Activated naive CD4-positive, alpha-beta T cell treated with anti-CD3 and anti-CD28 coated beads, Interleukin-2, amount 10 ng/mL, durations not matched to agents 7 days and 5 days (primary cell): Measurements from ENCODE around the gene MTHFD1L.
"Not testable (repeated sequence)": the region's sequence is repeated elsewhere in the genome, so short reads cannot be mapped to it uniquely, and the experiment has no call there.

Experiments
- CTCF ChIA-PET: fragments of 350-600 bp; sonication (Branson Sonifier 250); formaldehyde crosslinking; loops from one replicate; lab custom pipeline; 2021; ENCODE audit warnings: antibody characterized with exemption; lab: Charles Lee
- DNase-seq: peaks from one replicate; pipeline ENCODE4 v3.0.0-alpha.2; 2020
- H3K27ac Mint-ChIP-seq: one replicate; pipeline ENCODE4 v1.8.0; 2021; ENCODE audit warnings: mild to moderate bottlenecking, moderate library complexity, mixed read lengths
- H3K27me3 Mint-ChIP-seq: one replicate; pipeline ENCODE4 v1.8.0; 2021; ENCODE audit warnings: mild to moderate bottlenecking, mixed read lengths
- H3K36me3 Mint-ChIP-seq: one replicate; pipeline ENCODE4 v1.8.0; 2021; ENCODE audit warnings: mixed read lengths
- H3K4me1 Mint-ChIP-seq: one replicate; pipeline ENCODE4 v1.8.0; 2021; ENCODE audit warnings: mixed read lengths
- H3K4me3 Mint-ChIP-seq: one replicate; pipeline ENCODE4 v1.8.0; 2021; ENCODE audit warnings: mild to moderate bottlenecking, moderate library complexity, mixed read lengths
- H3K9me3 Mint-ChIP-seq: one replicate; pipeline ENCODE4 v1.8.0; 2021; ENCODE audit warnings: mixed read lengths

MTHFD1L gene

GRCh38 chr6:151069641-151070040, 204.1 kb downstream of the MTHFD1L start:
- no peaks in the 10 kb centered on the region for H3K27me3 Mint-ChIP-seq
- peaks cover 14% of the 10 kb centered on the region for H3K36me3 Mint-ChIP-seq
- H3K27ac Mint-ChIP-seq: no peak overlapping the region
- no peak overlapping the region for H3K4me3 Mint-ChIP-seq
- CTCF ChIA-PET: no interaction called here
- no peak for DNase-seq
- no peaks in the 10 kb centered on the region for H3K4me1 Mint-ChIP-seq
- no peaks in the 10 kb centered on the region for H3K9me3 Mint-ChIP-seq

GRCh38 chr6:151070631-151071051, 205.1 kb downstream of the MTHFD1L start:
- Mint-ChIP-seq H3K9me3 (no peaks in the 10 kb centered on the region), H3K36me3 (peaks cover 19% of the 10 kb centered on the region), H3K4me3 (no peak overlapping the region), H3K4me1 (no peaks in the 10 kb centered on the region), H3K27me3 (no peaks in the 10 kb centered on the region), H3K27ac (no peak overlapping the region)
- CTCF ChIA-PET: no interaction called here
- DNase-seq: no peak

- Mint-ChIP-seq H3K36me3 (peaks cover 20% of the 10 kb centered on the region), H3K4me3 (no peak overlapping the region), H3K27me3 (no peaks in the 10 kb centered on the region), H3K4me1 (no peaks in the 10 kb centered on the region), H3K27ac (no peak overlapping the region), H3K9me3 (no peaks in the 10 kb centered on the region)
- no peak for DNase-seq
- CTCF ChIA-PET: no interaction called here
These were observed 205.8 kb downstream of the MTHFD1L start for GRCh38 chr6:151071295-151071694.

GRCh38 chr6:151073146-151073545, 207.6 kb downstream of the MTHFD1L start:
- CTCF ChIA-PET: no interaction called here
- H3K4me1 Mint-ChIP-seq: no peaks in the 10 kb centered on the region

GRCh38 chr6:151073701-151074100, 208.2 kb downstream of the MTHFD1L start:
- H3K27me3 Mint-ChIP-seq: no peaks in the 10 kb centered on the region
- peaks cover 3% of the 10 kb centered on the region for H3K9me3 Mint-ChIP-seq
- no peaks in the 10 kb centered on the region for H3K4me1 Mint-ChIP-seq
- CTCF ChIA-PET: interaction anchor here (0.7 kb wide), 2 partner anchors 10 to 1254 kb away, joined by 4 read pairs; no protein-coding TSS in a partner anchor
- no peak overlapping the region for H3K4me3 Mint-ChIP-seq
- no peak overlapping the region for H3K27ac Mint-ChIP-seq
- peaks cover 23% of the 10 kb centered on the region for H3K36me3 Mint-ChIP-seq
- no peak for DNase-seq

More at GRCh38 chr6:151073146-151073545, 207.6 kb downstream of the MTHFD1L start:
- DNase-seq: no peak
- no peaks in the 10 kb centered on the region for H3K27me3 Mint-ChIP-seq
- H3K4me3 Mint-ChIP-seq: no peak overlapping the region
- no peak overlapping the region for H3K27ac Mint-ChIP-seq
- peaks cover 3% of the 10 kb centered on the region for H3K9me3 Mint-ChIP-seq
- peaks cover 23% of the 10 kb centered on the region for H3K36me3 Mint-ChIP-seq

GRCh38 chr6:151075005-151075404, 209.5 kb downstream of the MTHFD1L start:
- Mint-ChIP-seq H3K4me3 (no peak overlapping the region), H3K36me3 (peaks cover 25% of the 10 kb centered on the region), H3K9me3 (peaks cover 3% of the 10 kb centered on the region), H3K27me3 (no peaks in the 10 kb centered on the region), H3K27ac (no peak overlapping the region), H3K4me1 (no peaks in the 10 kb centered on the region)
- no peak for DNase-seq
- CTCF ChIA-PET: no interaction called here

GRCh38 chr6:151075527-151075926, 210.0 kb downstream of the MTHFD1L start:
- Mint-ChIP-seq H3K27me3 (no peaks in the 10 kb centered on the region), H3K4me1 (no peaks in the 10 kb centered on the region), H3K36me3 (peaks cover 24% of the 10 kb centered on the region), H3K4me3 (no peak overlapping the region), H3K27ac (no peak overlapping the region), H3K9me3 (peaks cover 3% of the 10 kb centered on the region)
- CTCF ChIA-PET: no interaction called here
- DNase-seq: no peak

GRCh38 chr6:151075930-151076555, 210.5 kb downstream of the MTHFD1L start:
- DNase-seq: no peak
- CTCF ChIA-PET: no interaction called here
- H3K36me3 Mint-ChIP-seq: peaks cover 22% of the 10 kb centered on the region
- no peak overlapping the region for H3K27ac Mint-ChIP-seq
- H3K4me3 Mint-ChIP-seq: no peak overlapping the region
- no peaks in the 10 kb centered on the region for H3K27me3 Mint-ChIP-seq
- no peaks in the 10 kb centered on the region for H3K4me1 Mint-ChIP-seq
- peaks cover 3% of the 10 kb centered on the region for H3K9me3 Mint-ChIP-seq

- Mint-ChIP-seq H3K27me3 (no peaks in the 10 kb centered on the region), H3K27ac (no peak overlapping the region), H3K4me1 (no peaks in the 10 kb centered on the region), H3K36me3 (peaks cover 17% of the 10 kb centered on the region), H3K4me3 (no peak overlapping the region), H3K9me3 (peaks cover 3% of the 10 kb centered on the region)
- CTCF ChIA-PET: no interaction called here
- DNase-seq: no peak
These were observed 213.2 kb downstream of the MTHFD1L start for GRCh38 chr6:151078655-151079054.

GRCh38 chr6:151081656-151082055, 216.2 kb downstream of the MTHFD1L start:
- CTCF ChIA-PET: interaction anchor here (0.6 to 0.7 kb wide), 3 partner anchors 19 to 243 kb away, joined by 3 to 4 read pairs (median 3); no protein-coding TSS in a partner anchor
- Mint-ChIP-seq H3K27ac (no peak overlapping the region), H3K4me3 (no peak overlapping the region), H3K36me3 (peaks cover 11% of the 10 kb centered on the region), H3K27me3 (no peaks in the 10 kb centered on the region), H3K4me1 (no peaks in the 10 kb centered on the region), H3K9me3 (peaks cover 3% of the 10 kb centered on the region)
- DNase-seq: no peak

GRCh38 chr6:151082079-151082478, 216.6 kb downstream of the MTHFD1L start:
- CTCF ChIA-PET: interaction anchor here (0.6 to 0.7 kb wide), 2 partner anchors 19 to 190 kb away, joined by 3 read pairs; no protein-coding TSS in a partner anchor
- Mint-ChIP-seq H3K4me1 (no peaks in the 10 kb centered on the region), H3K9me3 (peaks cover under 1% of the 10 kb centered on the region), H3K27me3 (no peaks in the 10 kb centered on the region), H3K4me3 (no peak overlapping the region), H3K36me3 (peaks cover 9% of the 10 kb centered on the region), H3K27ac (no peak overlapping the region)
- DNase-seq: no peak

GRCh38 chr6:151084275-151084674, 218.8 kb downstream of the MTHFD1L start:
- Mint-ChIP-seq H3K27me3 (no peaks in the 10 kb centered on the region), H3K27ac (peak overlapping the region; percentile 26), H3K4me3 (no peak overlapping the region), H3K36me3 (peaks cover 9% of the 10 kb centered on the region), H3K9me3 (no peaks in the 10 kb centered on the region), H3K4me1 (no peaks in the 10 kb centered on the region)
- CTCF ChIA-PET: no interaction called here
- no peak for DNase-seq

- H3K4me3 Mint-ChIP-seq, H3K27me3 Mint-ChIP-seq, H3K9me3 Mint-ChIP-seq, DNase-seq, CTCF ChIA-PET, H3K27ac Mint-ChIP-seq, H3K4me1 Mint-ChIP-seq: not testable (repeated sequence)
- H3K36me3 Mint-ChIP-seq: peaks cover 17% of the 10 kb centered on the region
These were observed 221.6 kb downstream of the MTHFD1L start for GRCh38 chr6:151087055-151087454.

- Mint-ChIP-seq H3K27me3 (no peaks in the 10 kb centered on the region), H3K4me1 (no peaks in the 10 kb centered on the region), H3K27ac (no peak overlapping the region), H3K4me3 (no peak overlapping the region), H3K36me3 (peaks cover 26% of the 10 kb centered on the region), H3K9me3 (peaks cover 2% of the 10 kb centered on the region)
- no peak for DNase-seq
- CTCF ChIA-PET: no interaction called here
These were observed 222.5 kb downstream of the MTHFD1L start for GRCh38 chr6:151087861-151088598.

- CTCF ChIA-PET: no interaction called here
- Mint-ChIP-seq H3K36me3 (peaks cover 29% of the 10 kb centered on the region), H3K9me3 (peaks cover 2% of the 10 kb centered on the region), H3K4me3 (no peak overlapping the region), H3K4me1 (no peaks in the 10 kb centered on the region), H3K27me3 (no peaks in the 10 kb centered on the region), H3K27ac (no peak overlapping the region)
- no peak for DNase-seq
These were observed 223.1 kb downstream of the MTHFD1L start for GRCh38 chr6:151088599-151088935.
